Stimulated activated CD4-positive, alpha-beta T cell treated with anti-CD3 and anti-CD28 coated beads, TNF-alpha, amount 100 ng/mL, for 24 hours (primary cell): Measurements from ENCODE around the gene ADAMTS2.

Experiments
- DNase-seq, 3 experiments: peaks; one replicate each; pipeline ENCODE4 v3.0.0-alpha.2; 2020; ENCODE audit warnings: low read depth in 3 of 3

ADAMTS2 gene

GRCh38 chr5:179232091-179232735 is 113.0 kb downstream of the ADAMTS2 start:
- DNase-seq, result no peak

- no peak for DNase-seq
These were observed 114.0 kb downstream of the ADAMTS2 start for GRCh38 chr5:179231309-179231708.

- DNase-seq, result no peak
These were observed 115.2 kb downstream of the ADAMTS2 start for GRCh38 chr5:179230061-179230461.

- no peak for DNase-seq
These were observed 115.9 kb downstream of the ADAMTS2 start for GRCh38 chr5:179229331-179229831.

GRCh38 chr5:179228341-179229121 is 116.7 kb downstream of the ADAMTS2 start:
- DNase-seq, result no peak

GRCh38 chr5:179227580-179228311 is 117.5 kb downstream of the ADAMTS2 start:
- DNase-seq, result no peak

- no peak for DNase-seq
These were observed 118.1 kb downstream of the ADAMTS2 start for GRCh38 chr5:179227229-179227579.

- DNase-seq, result no peak
These were observed 118.6 kb downstream of the ADAMTS2 start for GRCh38 chr5:179226696-179227095.

- no peak for DNase-seq
These were observed 119.9 kb downstream of the ADAMTS2 start for GRCh38 chr5:179225387-179225786.

GRCh38 chr5:179224741-179225140 is 120.5 kb downstream of the ADAMTS2 start:
- no peak for DNase-seq

GRCh38 chr5:179223961-179224360 is 121.3 kb downstream of the ADAMTS2 start:
- no peak for DNase-seq

- no peak for DNase-seq
These were observed 121.7 kb downstream of the ADAMTS2 start for GRCh38 chr5:179223528-179223927.

GRCh38 chr5:179222246-179223017 is 122.8 kb downstream of the ADAMTS2 start:
- DNase-seq, result no peak

- no peak for DNase-seq
These were observed 123.4 kb downstream of the ADAMTS2 start for GRCh38 chr5:179221877-179222220.

GRCh38 chr5:179221196-179221876 is 123.9 kb downstream of the ADAMTS2 start:
- no peak for DNase-seq

- DNase-seq, result no peak
These were observed 124.5 kb downstream of the ADAMTS2 start for GRCh38 chr5:179220716-179221115.

GRCh38 chr5:179219661-179220620 is 125.3 kb downstream of the ADAMTS2 start:
- DNase-seq, result no peak

- no peak for DNase-seq
These were observed 126.3 kb downstream of the ADAMTS2 start for GRCh38 chr5:179218943-179219330.

- DNase-seq, result no peak
These were observed 127.0 kb downstream of the ADAMTS2 start for GRCh38 chr5:179217956-179218942.
